ENCODE data around the gene NRG3. TPM values are rescaled to one million over a fixed set of nuclear protein-coding genes. Genes with fewer than 3 reads are reported as not detected.

Gene NRG3
- total RNA-seq, 2 experiments from 2014 or later = not detected

DNA sequence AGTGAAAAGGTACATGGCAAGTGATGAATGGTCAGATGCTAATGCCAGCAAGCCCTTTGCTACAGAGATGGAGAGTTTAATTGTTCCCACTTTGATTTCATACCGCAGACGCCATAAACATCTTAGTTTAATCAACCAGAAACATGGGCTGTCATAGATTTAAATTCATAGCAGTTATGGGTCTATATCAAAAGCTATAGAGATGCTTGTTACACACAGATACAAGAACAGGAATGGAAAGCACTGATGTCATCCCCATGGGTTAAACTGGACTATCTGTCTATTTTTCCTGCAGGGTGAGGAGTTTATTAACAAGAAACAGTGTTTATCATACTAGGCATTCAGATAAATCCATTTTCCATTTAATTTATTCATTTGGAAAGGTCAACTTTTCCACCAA, 409.2 kb downstream of the NRG3 start:
- intact Hi-C loops (cut with DNase I, micrococcal nuclease) = no loop called here
- TF ChIP-seq, protein P1, sequence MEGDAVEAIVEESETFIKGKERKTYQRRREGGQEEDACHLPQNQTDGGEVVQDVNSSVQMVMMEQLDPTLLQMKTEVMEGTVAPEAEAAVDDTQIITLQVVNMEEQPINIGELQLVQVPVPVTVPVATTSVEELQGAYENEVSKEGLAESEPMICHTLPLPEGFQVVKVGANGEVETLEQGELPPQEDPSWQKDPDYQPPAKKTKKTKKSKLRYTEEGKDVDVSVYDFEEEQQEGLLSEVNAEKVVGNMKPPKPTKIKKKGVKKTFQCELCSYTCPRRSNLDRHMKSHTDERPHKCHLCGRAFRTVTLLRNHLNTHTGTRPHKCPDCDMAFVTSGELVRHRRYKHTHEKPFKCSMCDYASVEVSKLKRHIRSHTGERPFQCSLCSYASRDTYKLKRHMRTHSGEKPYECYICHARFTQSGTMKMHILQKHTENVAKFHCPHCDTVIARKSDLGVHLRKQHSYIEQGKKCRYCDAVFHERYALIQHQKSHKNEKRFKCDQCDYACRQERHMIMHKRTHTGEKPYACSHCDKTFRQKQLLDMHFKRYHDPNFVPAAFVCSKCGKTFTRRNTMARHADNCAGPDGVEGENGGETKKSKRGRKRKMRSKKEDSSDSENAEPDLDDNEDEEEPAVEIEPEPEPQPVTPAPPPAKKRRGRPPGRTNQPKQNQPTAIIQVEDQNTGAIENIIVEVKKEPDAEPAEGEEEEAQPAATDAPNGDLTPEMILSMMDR (IDR thresholded peaks at IDR 0.05) = no peak

DNA sequence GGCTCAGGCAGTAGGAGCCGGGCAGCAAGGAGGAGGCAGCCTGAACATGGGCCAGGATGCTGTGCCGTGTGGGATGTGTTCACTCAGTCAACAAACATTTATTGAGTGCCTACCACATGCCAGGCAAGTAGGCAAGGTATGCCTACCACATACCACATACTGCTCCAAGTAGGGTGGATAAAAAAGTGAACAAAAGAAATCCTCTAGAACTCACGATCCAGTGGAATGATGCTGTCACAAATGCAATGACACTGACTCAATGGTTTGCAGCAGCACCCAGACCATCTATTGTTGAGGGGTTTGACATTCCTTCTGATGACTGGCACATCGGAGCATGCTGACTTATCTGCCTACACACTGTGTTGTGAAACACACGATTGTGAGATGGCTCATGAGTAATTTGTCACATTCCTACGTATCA, 413.5 kb downstream of the NRG3 start:
- TF ChIP-seq, protein P1 (IDR thresholded peaks at IDR 0.05) = no peak
- ChIA-PET POLR2A (no interaction called here), CTCF (no interaction called here)
- Mint-ChIP-seq H3K4me3 (no peak overlapping the region), H3K9me3 (no peaks in the 10 kb centered on the region), H3K4me1 (ENCODE audit: low read depth) (no peaks in the 10 kb centered on the region), H3K36me3 (ENCODE audit: low read depth) (no peaks in the 10 kb centered on the region), H3K27ac (no peak overlapping the region), H3K27me3 (no peaks in the 10 kb centered on the region)
- Histone ChIP-seq H3K27ac (ENCODE audit: low read depth in 1 of 2, low read length in 2 of 2) (no peak overlapping the region), H3K4me3 (ENCODE audit: low read length) (no peak overlapping the region), H3K4me1 (ENCODE audit: insufficient read depth, low read length) (no peaks in the 10 kb centered on the region), H3K27me3 (ENCODE audit: control insufficient read depth in 1 of 2, insufficient read depth in 2 of 2, low read length in 2 of 2) (no peaks in the 10 kb centered on the region), H3K36me3 (ENCODE audit: insufficient read depth, low read length) (no peaks in the 10 kb centered on the region), H3K9me3 (ENCODE audit: control insufficient read depth in 1 of 2, insufficient read depth in 1 of 2, low read length in 2 of 2) (peaks cover 0 to 7% of the 10 kb centered on the region in 2 experiments)
- DNase-seq = no peak
- ATAC-seq (ENCODE audit: poor library complexity) = no peak
- intact Hi-C loops (cut with DNase I, micrococcal nuclease) = no loop called here

More for the DNA sequence above, 409.2 kb downstream of the NRG3 start:
- H3K4me1 ChIP-seq (ENCODE audit: insufficient read depth, low read length) = no peaks in the 10 kb centered on the region
- no peak overlapping the region for H3K27ac Mint-ChIP-seq
- POLR2A ChIA-PET = no interaction called here
- no peaks in the 10 kb centered on the region for H3K27me3 ChIP-seq (ENCODE audit: control insufficient read depth in 1 of 2, insufficient read depth in 2 of 2, low read length in 2 of 2)
- H3K4me3 Mint-ChIP-seq = no peak overlapping the region
- H3K9me3 Mint-ChIP-seq = peaks cover 2% of the 10 kb centered on the region
- H3K4me3 ChIP-seq (ENCODE audit: low read length) = no peak overlapping the region
- no peaks in the 10 kb centered on the region for H3K27me3 Mint-ChIP-seq
- DNase-seq (no peak), ATAC-seq (ENCODE audit: poor library complexity) (no peak)
- CTCF ChIA-PET = no interaction called here
- H3K27ac ChIP-seq (ENCODE audit: low read depth in 1 of 2, low read length in 2 of 2) = no peak overlapping the region
- no peaks in the 10 kb centered on the region for H3K4me1 Mint-ChIP-seq (ENCODE audit: low read depth)
- peaks cover 0 to 3% of the 10 kb centered on the region in 2 experiments for H3K9me3 ChIP-seq (ENCODE audit: control insufficient read depth in 1 of 2, insufficient read depth in 1 of 2, low read length in 2 of 2)
- H3K36me3 Mint-ChIP-seq (ENCODE audit: low read depth) = no peaks in the 10 kb centered on the region
- H3K36me3 ChIP-seq (ENCODE audit: insufficient read depth, low read length) = no peaks in the 10 kb centered on the region

DNA sequence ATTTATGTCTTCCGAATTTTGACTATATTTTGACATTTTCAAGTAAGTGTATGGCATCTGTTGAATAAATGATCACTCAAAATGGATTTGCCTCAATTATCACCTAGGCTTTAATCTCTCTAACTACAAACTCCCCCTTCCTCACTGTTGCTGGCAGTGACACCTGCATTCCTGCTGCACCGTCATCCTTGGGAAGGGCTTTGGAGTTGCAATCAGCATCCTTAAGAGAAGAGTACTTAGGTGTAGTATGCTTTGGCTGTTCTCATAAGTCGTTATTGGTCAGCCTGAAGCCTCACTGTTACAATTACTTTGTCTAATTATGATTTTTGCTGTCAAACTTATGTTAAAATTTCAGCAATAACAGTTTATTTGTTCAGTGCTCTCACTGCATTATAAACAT, 415.0 kb downstream of the NRG3 start:
- intact Hi-C loops (cut with DNase I, micrococcal nuclease) = no loop called here
- H3K9me3 ChIP-seq (ENCODE audit: control insufficient read depth in 1 of 2, insufficient read depth in 1 of 2, low read length in 2 of 2) = peaks cover 0 to 7% of the 10 kb centered on the region in 2 experiments
- H3K4me3 ChIP-seq (ENCODE audit: low read length) = no peak overlapping the region
- Mint-ChIP-seq H3K36me3 (ENCODE audit: low read depth) (no peaks in the 10 kb centered on the region), H3K9me3 (no peaks in the 10 kb centered on the region), H3K4me1 (ENCODE audit: low read depth) (no peaks in the 10 kb centered on the region), H3K27ac (no peak overlapping the region), H3K27me3 (no peaks in the 10 kb centered on the region), H3K4me3 (no peak overlapping the region)
- H3K27me3 ChIP-seq (ENCODE audit: control insufficient read depth in 1 of 2, insufficient read depth in 2 of 2, low read length in 2 of 2) = no peaks in the 10 kb centered on the region
- no peaks in the 10 kb centered on the region for H3K4me1 ChIP-seq (ENCODE audit: insufficient read depth, low read length)
- POLR2A ChIA-PET = no interaction called here
- CTCF ChIA-PET = no interaction called here
- ATAC-seq (ENCODE audit: poor library complexity) (no peak), DNase-seq (no peak)
- no peak overlapping the region for H3K27ac ChIP-seq (ENCODE audit: low read depth in 1 of 2, low read length in 2 of 2)
- H3K36me3 ChIP-seq (ENCODE audit: insufficient read depth, low read length) = no peaks in the 10 kb centered on the region
- TF ChIP-seq, protein P1 (IDR thresholded peaks at IDR 0.05) = no peak
